ENCODE data around the gene VPS51. TPM values are rescaled to one million over a fixed set of nuclear protein-coding genes. Genes with fewer than 3 reads are reported as not detected.

Gene VPS51
- total and polyA plus RNA-seq, 2 of the 13 experiments (the other 11 are each of a cell fraction or from before 2014, with no cell fraction given), result 76.3 to 90.6 TPM

DNA sequence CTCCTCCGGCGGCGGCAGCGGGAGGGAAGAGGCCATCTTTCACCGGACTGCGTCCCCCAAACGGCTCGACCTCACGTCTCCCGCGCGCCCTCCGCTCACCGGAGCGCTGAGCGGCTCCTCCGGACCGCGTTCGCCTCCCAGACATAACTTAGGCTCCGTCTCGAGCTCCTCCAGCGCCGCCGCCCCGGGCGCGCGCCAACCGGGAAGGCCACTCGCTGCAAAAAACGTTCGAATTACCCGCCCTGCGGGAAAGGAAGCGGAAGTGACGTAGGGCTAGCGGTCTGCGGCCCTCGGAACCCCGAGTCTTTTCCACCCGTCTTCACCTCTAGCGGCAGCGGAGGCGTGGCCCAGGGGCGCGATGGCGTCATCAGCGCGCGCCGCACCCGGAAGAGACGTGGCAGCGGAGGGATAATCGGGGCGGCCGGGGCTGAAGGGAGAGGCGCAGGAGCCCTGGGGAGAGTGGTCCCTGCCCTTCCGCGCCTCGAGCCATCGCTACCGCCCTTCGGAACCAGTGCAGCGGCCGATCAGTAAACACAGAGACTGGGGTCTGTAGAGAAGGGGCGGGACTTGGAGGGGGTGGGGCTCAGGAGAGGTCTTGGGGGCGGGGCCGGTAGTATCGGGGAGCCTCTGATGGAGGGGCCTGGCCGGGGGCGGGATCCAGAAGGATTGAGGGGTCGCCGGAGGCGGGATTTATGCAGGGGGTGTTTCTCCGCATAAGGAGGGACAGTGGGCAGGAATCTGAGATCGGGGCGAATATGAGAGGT is 12.0 kb upstream of the VPS51 start, which contains the start of the genes CDCA5 and ZFPL1 (continued):
- peak; percentile 68 for TF ChIP-seq ZNF609 (CRISPR knock-in tag; IDR thresholded peaks at IDR 0.05; ENCODE audit: borderline replicate concordance)
- peak; percentile 99 for TF ChIP-seq KDM5A (IDR thresholded peaks at IDR 0.05; ENCODE audit: borderline replicate concordance, low read length)
- peak; percentile 100 for TF ChIP-seq TFDP1 (CRISPR knock-in tag; IDR thresholded peaks at IDR 0.05; ENCODE audit: borderline replicate concordance)
- peak; percentile 87 for TF ChIP-seq PHF8 (CRISPR knock-in tag; IDR thresholded peaks at IDR 0.05)
- peak; percentile 48; the same call in 1 of the 2 replicates for TF ChIP-seq SRF (IDR thresholded peaks at IDR 0.05; ENCODE audit: low read depth, low read length)
- TF ChIP-seq MBNL3 (CRISPR knock-in tag; conservative IDR thresholded peaks at IDR 0.05), result no peak
- peak; percentile 65; the same call in 1 of the 2 replicates for TF ChIP-seq MYPOP (CRISPR knock-in tag; IDR thresholded peaks at IDR 0.05)
- TF ChIP-seq KLF12 (CRISPR knock-in tag; IDR thresholded peaks at IDR 0.05; ENCODE audit: borderline replicate concordance), result peak; percentile 76; the same call in 1 of the 2 replicates
- no peak for TF ChIP-seq IKZF1 (IDR thresholded peaks at IDR 0.05)
- TF ChIP-seq ZNF564 (CRISPR knock-in tag; IDR thresholded peaks at IDR 0.05), result peak; percentile 86; the same call in 1 of the 2 replicates
- peak; percentile 41; the same call in 1 of the 2 replicates for TF ChIP-seq SMAD3 (CRISPR knock-in tag; IDR thresholded peaks at IDR 0.05)
- TF ChIP-seq GLI4 (CRISPR knock-in tag; IDR thresholded peaks at IDR 0.05; ENCODE audit: borderline replicate concordance), result no peak
- no peak for TF ChIP-seq NFIB (CRISPR knock-in tag; IDR thresholded peaks at IDR 0.05; ENCODE audit: borderline replicate concordance)
- TF ChIP-seq ZNF644 (CRISPR knock-in tag; IDR thresholded peaks at IDR 0.05; ENCODE audit: low read depth), result no peak
- TF ChIP-seq TAF15 (IDR thresholded peaks at IDR 0.05; ENCODE audit: low read depth, low read length, poor library complexity, severe bottlenecking), result peak; percentile 47
- TF ChIP-seq RFXANK (CRISPR knock-in tag; IDR thresholded peaks at IDR 0.05), result no peak
- TF ChIP-seq ZNF501 (CRISPR knock-in tag; IDR thresholded peaks at IDR 0.05), result peak; percentile 73
- TF ChIP-seq, protein P1, sequence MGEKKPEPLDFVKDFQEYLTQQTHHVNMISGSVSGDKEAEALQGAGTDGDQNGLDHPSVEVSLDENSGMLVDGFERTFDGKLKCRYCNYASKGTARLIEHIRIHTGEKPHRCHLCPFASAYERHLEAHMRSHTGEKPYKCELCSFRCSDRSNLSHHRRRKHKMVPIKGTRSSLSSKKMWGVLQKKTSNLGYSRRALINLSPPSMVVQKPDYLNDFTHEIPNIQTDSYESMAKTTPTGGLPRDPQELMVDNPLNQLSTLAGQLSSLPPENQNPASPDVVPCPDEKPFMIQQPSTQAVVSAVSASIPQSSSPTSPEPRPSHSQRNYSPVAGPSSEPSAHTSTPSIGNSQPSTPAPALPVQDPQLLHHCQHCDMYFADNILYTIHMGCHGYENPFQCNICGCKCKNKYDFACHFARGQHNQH (CRISPR knock-in tag; IDR thresholded peaks at IDR 0.05), result peak; percentile 78
- TF ChIP-seq CAMTA2 (CRISPR knock-in tag; IDR thresholded peaks at IDR 0.05; ENCODE audit: borderline replicate concordance), result no peak
- TF ChIP-seq HMGA1 (CRISPR knock-in tag; conservative IDR thresholded peaks at IDR 0.05), result no peak
